GM23338 (cell line): Measurements from ENCODE around the gene OR2T10.

Source experiments
- CREB1 ChIP-seq: fragments of 250-450 bp; sonication (Bioruptor Pico); IDR thresholded peaks from 2 replicates; pipeline ENCODE4 v1.5.0; 2020; ENCODE audit warnings: low read depth, mild to moderate bottlenecking, moderate library complexity
- CTCF ChIP-seq, 2 experiments: fragments of 200-600 bp in 1 of 2; sonication (generic) in 1 of 2; conservative IDR thresholded peaks; 2 replicates each; pipeline versions ENCODE4 v1.5.1 to v1.6.1; 2016 to 2017; ENCODE audit warnings: antibody characterized with exemption in 2 of 2, low read depth in 2 of 2, mild to moderate bottlenecking in 2 of 2, moderate library complexity in 1 of 2
- ETS1 ChIP-seq: IDR thresholded peaks from 2 replicates; pipeline ENCODE4 v1.6.1; 2016; ENCODE audit warnings: antibody characterized with exemption
- EZH2 ChIP-seq: fragments of 200-600 bp; sonication (generic); IDR thresholded peaks from one replicate; pipeline ENCODE4 v1.8.0; 2017; ENCODE audit warnings: antibody characterized with exemption, mild to moderate bottlenecking, low read depth; ENCODE audit not compliant: unreplicated experiment
- EZH2phosphoT487 ChIP-seq: fragments of 200-600 bp; sonication (generic); IDR thresholded peaks from one replicate; pipeline ENCODE4 v1.8.1; 2018; ENCODE audit warnings: antibody characterized with exemption; ENCODE audit not compliant: unreplicated experiment
- JUNB ChIP-seq: IDR thresholded peaks from one replicate; pipeline ENCODE4 v1.6.1; 2016; ENCODE audit warnings: antibody characterized with exemption; ENCODE audit not compliant: unreplicated experiment
- NANOG ChIP-seq: IDR thresholded peaks from 2 replicates; pipeline ENCODE4 v1.6.1; 2016; ENCODE audit warnings: antibody characterized with exemption, borderline replicate concordance
- POLR2AphosphoS5 ChIP-seq: IDR thresholded peaks from 2 replicates; pipeline ENCODE4 v1.6.1; 2016; ENCODE audit warnings: antibody characterized with exemption, low read depth
- REST ChIP-seq: IDR thresholded peaks from one replicate; pipeline ENCODE4 v1.6.1; 2018; ENCODE audit warnings: antibody characterized with exemption; ENCODE audit not compliant: unreplicated experiment
- STAT1 ChIP-seq: IDR thresholded peaks from one replicate; pipeline ENCODE4 v1.6.1; 2016; ENCODE audit warnings: antibody characterized with exemption; ENCODE audit not compliant: unreplicated experiment
- ZNF462 ChIP-seq: fragments of 250-450 bp; sonication (Bioruptor Pico); IDR thresholded peaks from 2 replicates; pipeline ENCODE4 v1.5.0; 2020; ENCODE audit warnings: mild to moderate bottlenecking, moderate library complexity

- TF ChIP-seq CTCF (conservative IDR thresholded peaks at IDR 0.05; ENCODE audit: low read depth in 2 of 2) (no peak), REST (no peak), EZH2phosphoT487 (no peak), CREB1 (no peak), POLR2AphosphoS5 (no peak), JUNB (no peak), EZH2 (no peak), NANOG (no peak), STAT1 (no peak), ZNF462 (CRISPR knock-in tag) (no peak), ETS1 (no peak)
Measured at GRCh38 chr1:248631354-248632008, 34.0 kb upstream of the OR2T10 start.
